ENCODE data around the gene SERPINA6. TPM values are rescaled to one million over a fixed set of nuclear protein-coding genes. Genes with fewer than 3 reads are reported as not detected.

SERPINA6 gene
- total and polyA plus RNA-seq, 2 donors (not counting 1 experiment from before 2014, with no cell fraction given), result not detected

- no peak overlapping the region for H3K4me3 Mint-ChIP-seq
- ATAC-seq (ENCODE audit: low read depth), result no peak
- H3K27me3 ChIP-seq (replicated peaks in 1 of 4; ENCODE audit: control extremely low read depth in 1 of 4, control insufficient read depth in 3 of 4, insufficient read depth in 4 of 4, low read length in 3 of 4), result no peaks in the 10 kb centered on the region
- H3K27ac Mint-ChIP-seq, result no peak overlapping the region
- no peak overlapping the region for H3K9ac ChIP-seq (ENCODE audit: low read length)
- no peak overlapping the region for H3K27ac ChIP-seq (ENCODE audit: low read length in 2 of 2)
- H3K4me1 ChIP-seq (ENCODE audit: control insufficient read depth in 2 of 2, insufficient read depth in 2 of 2, low read length in 2 of 2), result no peaks in the 10 kb centered on the region
- no peak for DNase-seq
- H3K79me2 ChIP-seq (ENCODE audit: control insufficient read depth, insufficient read depth, low read length), result no peaks in the 10 kb centered on the region
- WGBS (ENCODE audit: insufficient coverage), result 81% methylated on average over 6 of the region's 8 CpGs
- H4K20me1 ChIP-seq (ENCODE audit: control insufficient read depth, insufficient read depth, low read length, poor library complexity, severe bottlenecking), result no peaks in the 10 kb centered on the region
- no peaks in the 10 kb centered on the region for H3K4me1 Mint-ChIP-seq
- POLR2A ChIA-PET, result no interaction called here
- intact Hi-C loops (cut with micrococcal nuclease), result no loop called here
- no peak overlapping the region for H3K4me2 ChIP-seq (replicated peaks; ENCODE audit: low read depth, low read length, poor library complexity, severe bottlenecking)
- peaks cover 0 to 17% (median 0%) of the 10 kb centered on the region in 3 donors for H3K9me3 ChIP-seq (ENCODE audit: control extremely low read depth in 1 of 3, control insufficient read depth in 2 of 3, insufficient read depth in 1 of 3, low read length in 2 of 3)
- CTCF ChIA-PET, result no interaction called here
- H2AFZ ChIP-seq (ENCODE audit: insufficient read depth, low read depth, low read length, poor library complexity, severe bottlenecking), result no peak overlapping the region
- TF ChIP-seq EZH2 (IDR thresholded peaks at IDR 0.05; ENCODE audit: borderline replicate concordance, insufficient read depth, low read depth, low read length, poor library complexity, severe bottlenecking) (no peak), CTCF (IDR thresholded peaks at IDR 0.05) (no peak)
- H3K9me3 Mint-ChIP-seq (ENCODE audit: insufficient read depth), result peaks cover 2% of the 10 kb centered on the region
- no peaks in the 10 kb centered on the region for H3K36me3 ChIP-seq (replicated peaks in 1 of 2; ENCODE audit: control extremely low read depth in 1 of 2, control insufficient read depth in 1 of 2, extremely low read depth in 1 of 2, insufficient read depth in 2 of 2, low read length in 1 of 2)
- no peak overlapping the region for H3K4me3 ChIP-seq (ENCODE audit: control extremely low read depth in 1 of 5, extremely low read depth in 1 of 5, insufficient read depth in 1 of 5, low read depth in 2 of 5, low read length in 4 of 5)
- peaks cover 13% of the 10 kb centered on the region for H3K27me3 Mint-ChIP-seq
Measured at GRCh38 chr14:94290197-94290596, 32.9 kb downstream of the SERPINA6 start.

- no peak overlapping the region for H3K27ac ChIP-seq (ENCODE audit: low read length in 2 of 2)
- H3K79me2 ChIP-seq (ENCODE audit: control insufficient read depth, insufficient read depth, low read length), result no peaks in the 10 kb centered on the region
- H4K20me1 ChIP-seq (ENCODE audit: control insufficient read depth, insufficient read depth, low read length, poor library complexity, severe bottlenecking), result no peaks in the 10 kb centered on the region
- H3K4me3 ChIP-seq (ENCODE audit: control extremely low read depth in 1 of 5, extremely low read depth in 1 of 5, insufficient read depth in 1 of 5, low read depth in 2 of 5, low read length in 4 of 5), result no peak overlapping the region
- H3K27ac Mint-ChIP-seq, result no peak overlapping the region
- no peaks in the 10 kb centered on the region for H3K4me1 ChIP-seq (ENCODE audit: control insufficient read depth in 2 of 2, insufficient read depth in 2 of 2, low read length in 2 of 2)
- peaks cover 13% of the 10 kb centered on the region for H3K27me3 Mint-ChIP-seq
- H3K4me3 Mint-ChIP-seq, result no peak overlapping the region
- H3K36me3 ChIP-seq (replicated peaks in 1 of 2; ENCODE audit: control extremely low read depth in 1 of 2, control insufficient read depth in 1 of 2, extremely low read depth in 1 of 2, insufficient read depth in 2 of 2, low read length in 1 of 2), result no peaks in the 10 kb centered on the region
- CTCF ChIA-PET, result no interaction called here
- TF ChIP-seq EZH2 (IDR thresholded peaks at IDR 0.05; ENCODE audit: borderline replicate concordance, insufficient read depth, low read depth, low read length, poor library complexity, severe bottlenecking), result no peak
- TF ChIP-seq CTCF (IDR thresholded peaks at IDR 0.05), result no peak
- intact Hi-C loops (cut with micrococcal nuclease), result no loop called here
- ATAC-seq (ENCODE audit: low read depth) (no peak), DNase-seq (no peak)
- H3K9ac ChIP-seq (ENCODE audit: low read length), result no peak overlapping the region
- POLR2A ChIA-PET, result no interaction called here
- H3K27me3 ChIP-seq (replicated peaks in 1 of 4; ENCODE audit: control extremely low read depth in 1 of 4, control insufficient read depth in 3 of 4, insufficient read depth in 4 of 4, low read length in 3 of 4), result no peaks in the 10 kb centered on the region
- H3K4me1 Mint-ChIP-seq, result no peaks in the 10 kb centered on the region
- H2AFZ ChIP-seq (ENCODE audit: insufficient read depth, low read depth, low read length, poor library complexity, severe bottlenecking), result no peak overlapping the region
- H3K9me3 ChIP-seq (ENCODE audit: control extremely low read depth in 1 of 3, control insufficient read depth in 2 of 3, insufficient read depth in 1 of 3, low read length in 2 of 3), result peaks cover 0 to 17% (median 0%) of the 10 kb centered on the region in 3 donors
- no peak overlapping the region for H3K4me2 ChIP-seq (replicated peaks; ENCODE audit: low read depth, low read length, poor library complexity, severe bottlenecking)
- 82% methylated on average over 13 of the region's 14 CpGs for WGBS (ENCODE audit: insufficient coverage)
- H3K9me3 Mint-ChIP-seq (ENCODE audit: insufficient read depth), result peaks cover 2% of the 10 kb centered on the region
Measured at GRCh38 chr14:94288610-94289465, 34.3 kb downstream of the SERPINA6 start.

All from B cell (primary cell).